HG03064 (cell line): ENCODE results near the gene KMT2B.
A peak's percentile ranks its signal among the peaks of the same experiment; 100 is the strongest.
"Not testable (repeated sequence)": the region's sequence is repeated elsewhere in the genome, so short reads cannot be mapped to it uniquely, and the experiment has no call there.

Experiments used
- ATAC-seq: cut with Tn5 transposase; IDR thresholded peaks from one replicate; pipeline ENCODE4 v1.9.1; 2021; ENCODE audit warnings: low read depth; ENCODE audit not compliant: unreplicated experiment

Gene KMT2B

GRCh38 chr19:35754370-35755130 lies 36.7 kb downstream of the KMT2B start:
- no peak for ATAC-seq

DNA sequence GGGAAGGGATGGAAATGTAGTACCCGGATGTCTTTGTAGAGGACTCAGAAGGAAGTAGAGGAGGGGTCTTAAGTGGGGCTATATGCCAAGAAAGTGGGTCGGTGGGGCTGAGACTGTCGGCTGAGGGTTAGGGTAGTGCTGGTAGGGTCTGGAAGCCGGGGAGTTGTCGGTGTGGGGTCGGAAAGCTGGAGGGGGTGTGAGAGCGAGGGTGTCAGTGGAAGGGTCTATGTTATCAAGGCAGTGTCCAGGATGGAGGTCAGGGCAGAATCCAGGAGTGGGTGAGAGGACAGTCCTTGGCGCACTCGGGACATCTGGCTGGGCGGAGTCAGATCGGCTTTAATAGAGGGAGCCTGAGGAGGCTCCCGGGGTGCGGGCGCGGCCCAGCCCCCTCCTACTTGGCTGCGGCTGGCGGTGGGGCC lies 37.3 kb downstream of the KMT2B start:
- no peak for ATAC-seq

- no peak for ATAC-seq
These were observed 38.0 kb downstream of the KMT2B start for GRCh38 chr19:35755550-35756376.

GRCh38 chr19:35756377-35757230 lies 38.8 kb downstream of the KMT2B start, which contains the start of gene HSPB6:
TSS of gene HSPB6 (minus strand) at chr19:35757029. CDS start at chr19:35757008, 21 bp downstream.
- ATAC-seq: no peak

GRCh38 chr19:35757231-35757748 lies 39.5 kb downstream of the KMT2B start:
- no peak for ATAC-seq

GRCh38 chr19:35757749-35758608 lies 40.2 kb downstream of the KMT2B start, which contains the start of gene PROSER3:
TSS of gene PROSER3 (plus strand) at chr19:35758176. CDS start at chr19:35758216, 40 bp downstream.
- ATAC-seq: peak; percentile 81

DNA sequence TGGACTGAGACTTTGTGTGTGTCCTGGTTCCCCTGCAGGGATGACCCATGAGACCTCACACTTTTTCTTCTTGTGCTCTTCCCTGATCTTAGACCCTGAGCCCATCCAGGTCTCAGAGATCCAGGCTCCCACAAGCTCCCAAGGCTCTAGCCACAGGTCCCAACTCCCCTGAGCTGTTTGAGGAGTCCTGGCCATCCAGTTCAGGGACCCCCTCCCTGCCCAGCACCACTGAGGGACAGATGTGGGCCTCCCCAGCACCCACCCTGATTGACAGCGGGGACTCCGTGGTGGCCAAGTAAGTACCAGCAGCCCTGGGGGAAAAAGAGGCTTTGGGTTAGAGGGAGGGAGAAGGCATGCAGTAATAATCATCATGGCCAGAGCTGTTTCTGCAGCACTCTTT lies 41.9 kb downstream of the KMT2B start:
- no peak for ATAC-seq

DNA sequence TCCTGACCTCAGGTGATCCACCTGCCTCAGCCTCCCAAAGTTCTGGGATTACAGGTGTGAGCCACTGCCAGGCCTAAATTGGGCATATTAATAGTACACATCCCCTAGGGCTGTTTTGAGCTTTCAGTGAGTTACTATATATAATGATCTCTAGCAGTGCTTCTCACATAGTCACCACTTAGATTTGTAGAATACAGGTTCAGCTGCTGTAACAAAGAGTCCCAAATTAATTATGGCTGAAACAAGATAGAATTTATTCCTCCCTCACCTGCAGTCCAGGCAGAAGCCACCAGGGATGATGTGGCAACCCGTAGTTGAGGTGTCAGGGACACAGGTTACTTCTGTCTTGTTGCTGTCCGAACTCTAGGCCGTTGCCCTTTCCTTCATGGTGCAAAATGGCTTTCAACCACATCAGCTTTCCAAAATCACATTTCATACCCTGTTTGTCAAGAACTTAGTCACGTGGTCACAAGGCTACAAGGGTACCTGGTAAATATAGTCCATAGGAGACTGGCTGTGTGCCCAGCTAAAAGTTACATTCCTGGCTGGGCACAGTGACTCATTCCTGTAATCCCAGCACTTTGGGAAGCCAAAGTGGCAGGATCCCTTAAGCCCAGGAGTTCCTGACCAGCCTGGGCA lies 43.0 kb downstream of the KMT2B start:
- ATAC-seq: no peak

DNA sequence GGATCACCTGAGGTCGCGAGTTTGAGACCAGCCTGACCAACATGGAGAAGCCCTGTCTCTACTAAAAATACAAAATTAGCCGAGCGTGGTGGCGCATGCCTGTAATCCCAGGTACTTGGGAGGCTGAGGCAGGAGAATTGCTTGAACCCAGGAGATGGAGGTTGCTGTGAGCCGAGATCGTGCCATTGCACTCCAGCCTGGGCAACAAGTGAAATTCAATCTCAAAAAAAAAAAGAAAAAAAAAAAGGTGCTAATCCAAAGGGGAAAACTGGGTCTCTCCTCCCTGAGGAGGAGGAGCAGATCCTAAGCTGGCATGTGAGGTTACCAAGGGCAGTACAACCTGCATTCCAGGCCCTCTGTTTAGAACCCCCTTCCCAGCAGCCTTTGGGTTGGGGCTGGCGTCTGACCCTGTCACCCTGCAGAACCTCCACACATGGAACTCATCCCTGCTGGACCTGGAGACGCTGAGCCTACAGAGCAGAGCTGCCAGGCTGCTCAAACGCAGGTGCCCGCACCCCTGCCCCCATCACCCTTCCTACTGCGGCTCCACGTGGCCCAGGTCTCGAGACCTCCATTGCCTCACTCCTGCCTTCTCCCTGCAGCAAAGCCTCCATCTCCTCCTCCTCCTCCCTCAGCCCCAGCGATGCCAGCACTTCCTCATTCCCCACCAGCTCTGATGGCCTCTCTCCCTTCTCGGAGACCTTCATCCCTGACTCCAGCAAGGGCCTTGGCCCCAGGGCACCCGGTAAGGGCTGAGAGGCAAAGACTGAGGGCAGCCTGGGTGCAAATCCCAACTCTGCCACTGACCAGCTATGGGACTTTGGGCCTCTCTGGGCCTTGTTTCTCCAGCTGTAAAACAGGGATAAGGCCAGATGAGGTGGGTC lies 46.9 kb downstream of the KMT2B start:
- no peak for ATAC-seq

DNA sequence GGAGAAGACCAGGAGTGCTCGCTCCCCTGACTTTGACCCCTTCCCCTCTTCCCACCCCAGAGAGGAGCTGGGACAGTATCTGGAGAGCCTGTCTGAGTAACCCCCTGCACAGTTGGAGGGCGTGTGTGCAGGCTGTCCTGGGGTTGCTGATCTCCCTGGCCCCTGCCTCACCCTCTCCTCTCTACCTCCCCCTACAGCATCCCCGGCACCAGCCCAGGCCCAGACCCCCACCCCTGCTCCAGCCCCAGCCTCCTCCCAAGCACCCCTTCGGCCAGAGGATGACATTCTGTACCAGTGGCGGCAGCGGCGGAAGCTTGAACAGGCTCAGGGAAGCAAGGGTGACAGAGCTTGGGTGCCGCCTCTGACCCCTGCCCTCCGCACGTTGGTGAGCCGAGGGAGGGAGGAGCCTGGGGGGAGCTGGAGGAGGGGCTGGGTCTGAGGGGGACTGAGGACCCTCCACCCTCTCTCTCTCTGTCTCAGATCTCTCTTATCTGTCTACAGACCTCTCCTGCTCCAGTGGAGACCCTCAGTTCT lies 48.8 kb downstream of the KMT2B start:
- ATAC-seq: no peak

- no peak for ATAC-seq
These were observed 49.7 kb downstream of the KMT2B start for GRCh38 chr19:35767288-35768081.

- no peak for ATAC-seq
These were observed 50.2 kb downstream of the KMT2B start for GRCh38 chr19:35768082-35768421.

DNA sequence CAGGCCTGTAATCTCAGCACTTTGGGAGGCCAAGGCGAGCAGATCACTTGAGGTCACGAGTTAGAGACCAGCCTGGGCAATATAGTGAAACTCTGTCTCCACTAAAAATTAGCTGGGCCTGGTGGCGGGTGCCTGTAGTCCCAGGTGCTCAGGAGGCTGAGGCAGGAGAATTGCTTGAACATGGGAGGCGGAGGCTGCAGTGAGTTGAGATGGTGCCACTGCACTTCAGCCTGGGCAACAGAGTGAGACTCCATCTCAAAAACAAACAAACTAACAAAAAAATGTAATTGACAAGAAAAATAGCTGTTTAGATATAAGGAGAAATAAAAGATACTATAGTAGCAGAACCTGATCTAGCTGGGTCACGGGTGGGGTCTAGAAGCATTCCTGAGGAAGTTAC lies 54.6 kb downstream of the KMT2B start:
- not testable (repeated sequence) for ATAC-seq

GRCh38 chr19:35773020-35773806 lies 55.4 kb downstream of the KMT2B start:
- no peak for ATAC-seq

DNA sequence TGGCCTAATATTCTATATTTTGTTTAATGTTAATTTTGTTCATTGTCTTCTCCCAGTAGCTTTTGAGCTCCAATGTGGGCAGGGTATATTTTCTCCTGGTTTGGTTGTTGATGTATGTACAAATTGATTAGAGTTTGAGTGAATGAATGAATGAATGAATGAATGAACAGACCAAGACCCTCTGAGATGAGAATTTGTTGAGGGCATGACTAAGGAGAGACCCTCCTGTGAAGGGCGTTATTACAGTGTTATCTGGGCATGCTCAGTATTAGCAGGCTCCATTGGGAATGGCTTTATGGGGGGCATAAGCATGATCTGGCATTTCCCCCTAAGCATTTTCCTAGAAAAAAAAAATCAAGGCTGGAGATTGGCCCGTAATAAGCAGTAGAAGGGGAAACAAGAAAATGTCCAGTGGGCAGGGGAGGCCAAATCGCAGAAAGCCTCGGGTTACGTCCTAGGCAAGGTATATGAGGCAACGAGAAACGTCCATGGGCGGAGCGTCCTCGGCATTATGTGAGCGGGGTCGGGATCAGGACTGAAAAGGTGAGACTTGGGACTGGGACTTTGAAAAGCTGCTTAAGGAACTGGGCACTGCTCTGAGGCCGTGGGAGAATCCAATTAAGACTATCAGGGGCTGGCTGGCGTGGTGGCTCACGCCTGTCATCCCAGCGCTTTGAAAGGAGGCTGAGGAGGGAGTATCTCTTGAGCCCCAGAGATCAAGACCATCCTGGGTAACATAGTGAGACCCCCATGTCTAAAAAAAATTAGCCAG lies 56.7 kb downstream of the KMT2B start:
- no peak for ATAC-seq

DNA sequence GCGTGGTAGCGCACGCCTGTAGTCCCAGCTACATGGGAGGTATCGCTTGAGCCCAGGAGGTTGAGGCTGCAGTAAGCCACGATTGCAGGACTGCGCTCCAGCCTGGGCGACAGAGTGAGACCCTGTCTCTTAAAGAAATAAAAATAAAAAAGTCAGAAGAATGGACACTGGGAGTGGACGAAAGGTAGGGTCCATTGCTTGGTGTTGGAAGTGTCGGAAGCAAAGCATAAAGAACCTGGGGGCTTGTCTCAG lies 57.2 kb downstream of the KMT2B start:
- ATAC-seq: no peak
